HepG2 (cell line): ENCODE data around the gene SHISAL1. TPM values are rescaled to one million over a fixed set of nuclear protein-coding genes. Genes with fewer than 3 reads are reported as not detected.

Experiments
- ATAC-seq: fragments of 200-7000 bp; cut with Tn5 transposase; 3 replicates; pipeline ENCODE4 v1.9.1; 2020; ENCODE audit warnings: mild to moderate bottlenecking, moderate library complexity
- BruUV-seq: library from RNA; stranded (reverse); fragments of 400-500 nt; replicated peaks from 2 replicates; lab custom pipeline; 2021; lab: Mats Ljungman, UMichigan
- CTCF ChIA-PET: fragments of 300-600 bp; formaldehyde crosslinking; extraction: SDS; loops from one replicate; lab custom pipeline; 2021; ENCODE audit warnings: low total read pairs, inconsistent platforms, low intra/inter-chr PET ratio; lab: Yijun Ruan, JAX
- POLR2A ChIA-PET: fragments of 350-600 bp; sonication (Branson Sonifier 250); formaldehyde crosslinking; loops from one replicate; lab custom pipeline; 2020; ENCODE audit warnings: antibody characterized with exemption, inconsistent platforms; lab: Yijun Ruan, JAX
- DNase-seq: peaks from one replicate; pipeline ENCODE4 v3.0.0-alpha.2; 2015; ENCODE audit warnings: low spot score
- FAIRE-seq: peaks from 3 replicates; lab custom pipeline; 2011; peaks lifted over from hg19 to GRCh38; lab: Jason Lieb, UNC
- H2AFZ ChIP-seq: one replicate; pipeline ENCODE4 v1.6.1; 2011; ENCODE audit warnings: low read length, inconsistent platforms
- H3K27ac ChIP-seq: fragments of 300-600 bp; 3 replicates; pipeline ENCODE4 v1.8.0; 2011; ENCODE audit warnings: mixed run types, mild to moderate bottlenecking, mixed read lengths, low read length, inconsistent platforms; ENCODE audit not compliant: insufficient read depth; ENCODE audit errors: extremely low read length
- H3K27me3 ChIP-seq, 2 experiments: fragments of 200-600 bp in 1 of 2; 2 replicates in 1 of 2; 3 replicates in 1 of 2; pipeline versions ENCODE4 v1.6.0 to v1.8.0; 2011; ENCODE audit warnings: low read length in 2 of 2, mild to moderate bottlenecking in 2 of 2, moderate library complexity in 2 of 2, inconsistent platforms in 1 of 2; ENCODE audit not compliant: insufficient read depth in 2 of 2, control insufficient read depth in 1 of 2
- H3K36me3 ChIP-seq, 2 experiments: fragments of 200-600 bp in 1 of 2; replicated peaks in 1 of 2; 2 replicates in 1 of 2; 3 replicates in 1 of 2; pipeline versions ENCODE4 v1.5.1 to v1.8.0; 2011; ENCODE audit warnings: low read length in 2 of 2, inconsistent platforms in 1 of 2; ENCODE audit not compliant: insufficient read depth in 2 of 2, control insufficient read depth in 1 of 2
- H3K4me1 ChIP-seq: 2 replicates; pipeline ENCODE4 v1.5.1; 2012; ENCODE audit warnings: low read length, inconsistent platforms; ENCODE audit not compliant: insufficient read depth
- H3K4me2 ChIP-seq: 2 replicates; pipeline ENCODE4 v1.6.0; 2011; ENCODE audit warnings: low read depth, low read length, inconsistent platforms
- H3K4me3 ChIP-seq, 3 experiments: fragments of 200-600 bp in 1 of 3; sonication (generic), shearing (Covaris generic) in 1 of 3; replicated peaks in 1 of 3; 2 replicates each; pipeline ENCODE4 v1.5.1; 2011 to 2016; ENCODE audit warnings: low read length in 3 of 3, inconsistent platforms in 2 of 3, low read depth in 2 of 3, mild to moderate bottlenecking in 2 of 3, control low read depth in 1 of 3, mixed read lengths in 1 of 3; ENCODE audit not compliant: insufficient read depth in 1 of 3
- H3K79me2 ChIP-seq: one replicate; pipeline ENCODE4 v1.6.1; 2011; ENCODE audit warnings: low read length, inconsistent platforms; ENCODE audit not compliant: insufficient read depth
- H3K9ac ChIP-seq: 2 replicates; pipeline ENCODE4 v1.6.0; 2011; ENCODE audit warnings: mild to moderate bottlenecking, low read depth, low read length, inconsistent platforms; ENCODE audit not compliant: insufficient read depth
- H3K9me3 ChIP-seq: 2 replicates; pipeline ENCODE4 v1.5.1; 2012; ENCODE audit warnings: mild to moderate bottlenecking, low read length
- H4K20me1 ChIP-seq: 2 replicates; pipeline ENCODE4 v1.6.0; 2011; ENCODE audit warnings: inconsistent platforms, mild to moderate bottlenecking, low read length, moderate library complexity; ENCODE audit not compliant: insufficient read depth
- EHMT2 ChIP-seq: fragments of 200-600 bp; sonication (generic); IDR thresholded peaks from 2 replicates; pipeline ENCODE4 v1.7.0; 2017; ENCODE audit warnings: antibody characterized with exemption, low read depth, low read length, borderline replicate concordance
- ZNF282 ChIP-seq: fragments of 450-650 bp; IDR thresholded peaks from 2 replicates; pipeline ENCODE4 v1.6.1; 2018; ENCODE audit not compliant: partially characterized antibody
- ZNF629 ChIP-seq: sonication (generic); formaldehyde crosslinking; conservative IDR thresholded peaks from 2 replicates; pipeline ENCODE4 v1.5.0; 2020; ENCODE audit warnings: missing genetic modification reagents
- WGBS: methylation state at CpG from one replicate; pipeline ENCODE4 v1.1.6; 2017; ENCODE audit warnings: low lambda C conversion rate; 5-methylcytosine and 5-hydroxymethylcytosine counted together
- in situ Hi-C: cut with HindIII; loops from 2 replicates; pipeline ENCODE4 v1.10.0; 2017; ENCODE audit warnings: low pct_unique_long_range_greater_than_20kb; ENCODE audit not compliant: extremely low pct_ligation_motif_present
- intact Hi-C: fragments of 100-400 bp; cut with micrococcal nuclease; formaldehyde crosslinking; loops from one replicate; pipeline ENCODE4 v1.10.0; 2022; ENCODE audit not compliant: unreplicated experiment
- polyA plus RNA-seq, 8 experiments: library from polyadenylated mRNA; depleted of rRNA in 3 of 8; stranded (reverse) in 7 of 8; unstranded in 1 of 8; fragments of >200 nt; fragmentation: Illumina TruSeq in 4 of 8; extraction: Trizol in 4 of 8; gene quantifications; 2 replicates each; pipeline versions ENCODE4 v1.2.1 to v1.2.3, GENCODE V29; 2011 to 2016; ENCODE audit warnings: low read depth in 4 of 8, missing spikeins in 1 of 8, mixed read lengths in 1 of 8; ENCODE audit not compliant: insufficient read depth in 1 of 8
- total RNA-seq, 5 experiments: library from RNA; depleted of rRNA; stranded (reverse); fragments of >200 nt; fragmentation: Illumina TruSeq; extraction: Trizol; gene quantifications; 2 replicates each; pipeline ENCODE4 v1.2.3, GENCODE V29; 2016; ENCODE audit warnings: low read depth in 1 of 5

Gene SHISAL1
- total and polyA plus RNA-seq, 2 of the 13 experiments (the other 11 are each of a cell fraction or from before 2014, with no cell fraction given): not detected

DNA sequence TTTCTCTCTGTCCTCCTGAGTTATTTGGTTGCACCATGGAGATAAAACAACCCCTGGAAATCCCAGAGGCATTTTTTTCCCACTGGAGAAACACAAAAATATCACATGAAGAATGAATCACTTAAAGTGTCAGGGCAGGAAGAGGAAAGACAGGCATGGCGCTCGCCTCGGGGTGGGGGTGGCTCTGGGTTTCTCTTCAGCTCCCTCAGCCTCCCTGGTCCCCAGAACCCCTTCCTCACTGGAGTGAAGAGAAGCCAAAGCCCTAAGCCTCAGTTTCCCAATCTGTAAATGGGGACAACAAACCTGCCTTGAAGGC lies 938 bp downstream of the SHISAL1 start:
- CTCF ChIA-PET: no interaction called here
- in situ Hi-C loops: no loop called here
- FAIRE-seq: no peak

DNA sequence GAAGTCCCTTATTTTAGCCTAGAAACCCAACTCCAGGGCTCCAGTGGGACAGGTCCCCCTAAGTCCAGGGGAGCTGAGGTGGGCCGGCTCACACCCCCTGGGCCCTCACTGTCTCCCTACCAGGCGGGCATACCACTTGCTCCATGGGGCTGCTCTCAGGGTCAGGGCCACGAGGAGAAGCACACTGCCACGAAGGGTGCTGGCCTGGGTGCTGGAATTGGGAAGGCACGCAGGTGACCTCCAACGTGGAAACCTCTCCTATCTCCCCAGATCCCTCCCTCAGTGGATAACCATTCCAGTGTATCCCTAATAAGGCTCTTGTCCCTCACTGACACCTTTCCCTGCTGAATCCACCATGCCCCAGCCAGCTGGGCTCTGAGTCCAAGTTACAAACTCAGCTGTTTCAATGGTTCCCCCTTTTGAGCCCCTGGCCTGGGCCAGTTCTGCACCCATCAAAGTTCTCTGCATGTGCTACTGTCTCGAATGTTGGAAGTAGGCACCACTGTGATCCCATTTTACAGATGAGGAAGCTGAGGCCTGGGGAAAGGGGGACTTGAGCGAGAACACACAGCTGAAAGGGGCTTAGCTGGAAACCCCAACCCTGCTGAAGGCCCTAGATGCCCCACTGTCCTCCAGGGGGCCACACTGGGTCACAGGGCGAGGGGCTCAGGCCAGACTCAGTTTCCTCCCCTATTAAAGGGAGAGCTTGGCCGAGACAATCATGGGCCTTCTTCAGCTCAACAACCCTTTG lies 1.5 kb downstream of the SHISAL1 start:
- no peaks in the 10 kb centered on the region for H3K9me3 ChIP-seq
- POLR2A ChIA-PET: no interaction called here
- no peaks in the 10 kb centered on the region for H3K79me2 ChIP-seq
- DNase-seq (no peak), ATAC-seq (no peak), FAIRE-seq (no peak)
- H3K4me1 ChIP-seq: no peaks in the 10 kb centered on the region
- peaks cover 8 to 29% of the 10 kb centered on the region in 2 experiments; a peak in 4 of 5 replicates for H3K27me3 ChIP-seq
- 0% methylated on average over 4 of the region's 10 CpGs for WGBS
- H3K36me3 ChIP-seq: no peaks in the 10 kb centered on the region
- CTCF ChIA-PET: no interaction called here
- TF ChIP-seq ZNF282 (no peak), ZNF629 (CRISPR knock-in tag) (peak; percentile 58)
- no peak overlapping the region for H2AFZ ChIP-seq
- in situ Hi-C loops: no loop called here
- H3K4me2 ChIP-seq: no peak overlapping the region
- no peaks in the 10 kb centered on the region for H4K20me1 ChIP-seq
- no peak overlapping the region for H3K4me3 ChIP-seq
- no TSS peak for BruUV-seq
- H3K9ac ChIP-seq: no peak overlapping the region
- no peak overlapping the region for H3K27ac ChIP-seq
- intact Hi-C loops: no loop called here

More for the DNA sequence above, 938 bp downstream of the SHISAL1 start:
- Histone ChIP-seq H4K20me1 (no peaks in the 10 kb centered on the region), H3K9ac (no peak overlapping the region), H3K27ac (no peak overlapping the region), H3K4me2 (no peak overlapping the region), H3K79me2 (no peaks in the 10 kb centered on the region), H3K9me3 (no peaks in the 10 kb centered on the region), H3K4me1 (no peaks in the 10 kb centered on the region), H3K4me3 (no peak overlapping the region), H2AFZ (no peak overlapping the region), H3K36me3 (no peaks in the 10 kb centered on the region), H3K27me3 (peaks cover 8 to 29% of the 10 kb centered on the region in 2 experiments; a peak in 4 of 5 replicates)
- intact Hi-C loops: no loop called here
- no peak for ATAC-seq
- 4% methylated on average over 3 of the region's 3 CpGs for WGBS
- POLR2A ChIA-PET: no interaction called here
- no peak for DNase-seq
- TF ChIP-seq EHMT2 (no peak), ZNF629 (CRISPR knock-in tag) (0 out of 2 replicates have a peak, but pooled peaks have one; percentile 20)
- no TSS peak for BruUV-seq
